ENCODE measurements around the gene SLC17A1. TPM values are rescaled to one million over a fixed set of nuclear protein-coding genes. Genes with fewer than 3 reads are reported as not detected.

Gene SLC17A1
- total and polyA plus RNA-seq, 2 donors (not counting 3 experiments of a cell fraction or from before 2014, with no cell fraction given): not detected

GRCh38 chr6:25874118-25874517, 42.3 kb upstream of the SLC17A1 start, which contains the start of gene SLC17A3:
Gene SLC17A3 (minus strand): TSS chr6:25874243. CDS start chr6:25868387, 5,856 bp downstream.
- Histone ChIP-seq H3K9me3 (replicated peaks; ENCODE audit: control insufficient read depth, insufficient read depth, low read length) (no peaks in the 10 kb centered on the region), H3K27me3 (ENCODE audit: control insufficient read depth in 2 of 2, insufficient read depth in 2 of 2, low read length in 2 of 2) (peaks cover 0 to 4% of the 10 kb centered on the region in 2 experiments), H2AFZ (ENCODE audit: low read depth, low read length) (no peak within 1 kb of the TSS), H3K79me2 (ENCODE audit: control insufficient read depth, insufficient read depth, low read length) (no peaks in the 10 kb centered on the region), H3K4me2 (ENCODE audit: insufficient read depth, low read length) (no peak within 1 kb of the TSS), H3K9ac (replicated peaks; ENCODE audit: extremely low read depth, insufficient read depth, low read length) (no peak within 1 kb of the TSS), H3K4me3 (replicated peaks in 1 of 3; ENCODE audit: insufficient read depth in 1 of 3, low read depth in 1 of 3, low read length in 3 of 3) (no peak within 1 kb of the TSS), H4K20me1 (replicated peaks; ENCODE audit: control insufficient read depth, extremely low read depth, insufficient read depth, low read length) (no peaks in the 10 kb centered on the region), H3K4me1 (ENCODE audit: control insufficient read depth, extremely low read depth, insufficient read depth, low read length) (no peaks in the 10 kb centered on the region), H3K9me1 (replicated peaks; ENCODE audit: control insufficient read depth, extremely low read depth, insufficient read depth, low read length) (no peaks in the 10 kb centered on the region), H3K27ac (ENCODE audit: insufficient read depth, low read depth, low read length) (no peak within 1 kb of the TSS), H3K36me3 (ENCODE audit: control insufficient read depth in 2 of 2, extremely low read depth in 1 of 2, insufficient read depth in 2 of 2, low read length in 2 of 2) (no peaks in the 10 kb centered on the region)
- dilution Hi-C loops (cut with MboI; ENCODE audit: extremely low pct_ligation_motif_present, low sequenced_read_pairs) (no loop called here), intact Hi-C loops (cut with micrococcal nuclease) (no loop called here)
- DNase-seq (ENCODE audit: low read depth, low spot score) (no peak), FAIRE-seq (no peak)
- BruUV-seq (replicated peaks): no TSS peak
- POLR2A ChIA-PET: no interaction called here
- CTCF ChIA-PET: interaction anchor here (1.4 kb wide), 1 partner anchor 12 kb away, joined by 3 read pairs; no protein-coding TSS in a partner anchor
- TF ChIP-seq FOS (IDR thresholded peaks at IDR 0.05; ENCODE audit: borderline replicate concordance, insufficient read depth, low read length) (no peak), MAX (IDR thresholded peaks at IDR 0.05; ENCODE audit: insufficient read depth, insufficient read length) (no peak), EZH2 (IDR thresholded peaks at IDR 0.05; ENCODE audit: borderline replicate concordance, low read depth, low read length, severe bottlenecking) (no peak), POLR2A (IDR thresholded peaks at IDR 0.05; ENCODE audit: low read depth, low read length) (no peak), POLR2AphosphoS5 (IDR thresholded peaks at IDR 0.05; ENCODE audit: insufficient read depth, low read depth, low read length) (no peak), JUN (IDR thresholded peaks at IDR 0.05; ENCODE audit: borderline replicate concordance, insufficient read depth, insufficient read length, low read depth) (no peak), MYC (IDR thresholded peaks at IDR 0.05; ENCODE audit: low read depth, low read length) (no peak), GATA2 (IDR thresholded peaks at IDR 0.05; ENCODE audit: insufficient read depth, insufficient read length, low read depth, low read length) (no peak)
- TF ChIP-seq, protein P1, sequence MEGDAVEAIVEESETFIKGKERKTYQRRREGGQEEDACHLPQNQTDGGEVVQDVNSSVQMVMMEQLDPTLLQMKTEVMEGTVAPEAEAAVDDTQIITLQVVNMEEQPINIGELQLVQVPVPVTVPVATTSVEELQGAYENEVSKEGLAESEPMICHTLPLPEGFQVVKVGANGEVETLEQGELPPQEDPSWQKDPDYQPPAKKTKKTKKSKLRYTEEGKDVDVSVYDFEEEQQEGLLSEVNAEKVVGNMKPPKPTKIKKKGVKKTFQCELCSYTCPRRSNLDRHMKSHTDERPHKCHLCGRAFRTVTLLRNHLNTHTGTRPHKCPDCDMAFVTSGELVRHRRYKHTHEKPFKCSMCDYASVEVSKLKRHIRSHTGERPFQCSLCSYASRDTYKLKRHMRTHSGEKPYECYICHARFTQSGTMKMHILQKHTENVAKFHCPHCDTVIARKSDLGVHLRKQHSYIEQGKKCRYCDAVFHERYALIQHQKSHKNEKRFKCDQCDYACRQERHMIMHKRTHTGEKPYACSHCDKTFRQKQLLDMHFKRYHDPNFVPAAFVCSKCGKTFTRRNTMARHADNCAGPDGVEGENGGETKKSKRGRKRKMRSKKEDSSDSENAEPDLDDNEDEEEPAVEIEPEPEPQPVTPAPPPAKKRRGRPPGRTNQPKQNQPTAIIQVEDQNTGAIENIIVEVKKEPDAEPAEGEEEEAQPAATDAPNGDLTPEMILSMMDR (IDR thresholded peaks at IDR 0.05; ENCODE audit: extremely low read depth in 1 of 2, insufficient read depth in 1 of 2, low read depth in 1 of 2, low read length in 2 of 2): no peak

Data from endothelial cell of umbilical vein (primary cell).